NCI-H345 treated with DMSO at 0.1 percent for 48 hours (cell line): ENCODE measurements around the gene FILIP1L.

Source experiments
- DNase-seq: peaks from one replicate; lab custom pipeline; 2025; ENCODE audit not compliant: unreplicated experiment; lab: John Stamatoyannopoulos, UW

FILIP1L gene

GRCh38 chr3:99955773-99956562 lies 158.3 kb downstream of the FILIP1L start:
- no peak for DNase-seq

GRCh38 chr3:99954914-99955644 lies 159.2 kb downstream of the FILIP1L start:
- DNase-seq: no peak

GRCh38 chr3:99953596-99953995 lies 160.7 kb downstream of the FILIP1L start:
- DNase-seq: no peak

DNA sequence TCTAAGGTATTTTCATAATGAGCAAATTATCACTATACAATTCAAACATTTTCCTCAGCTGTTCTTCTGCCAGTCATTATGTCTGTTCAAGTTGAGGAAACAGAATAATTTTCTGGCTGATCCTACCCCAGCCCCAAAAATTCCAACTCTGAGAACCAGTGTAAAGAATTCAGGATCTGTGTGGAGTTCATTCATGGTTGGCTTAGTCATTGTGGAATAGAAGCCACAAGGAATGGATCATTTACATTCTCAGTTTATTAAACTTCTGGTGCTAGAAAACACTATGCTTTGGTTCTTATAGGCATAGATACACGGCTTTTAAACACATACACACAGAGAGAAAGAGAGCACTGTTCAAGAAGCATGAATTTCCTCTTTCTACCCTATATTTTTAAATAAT lies 162.0 kb downstream of the FILIP1L start:
- no peak for DNase-seq

DNA sequence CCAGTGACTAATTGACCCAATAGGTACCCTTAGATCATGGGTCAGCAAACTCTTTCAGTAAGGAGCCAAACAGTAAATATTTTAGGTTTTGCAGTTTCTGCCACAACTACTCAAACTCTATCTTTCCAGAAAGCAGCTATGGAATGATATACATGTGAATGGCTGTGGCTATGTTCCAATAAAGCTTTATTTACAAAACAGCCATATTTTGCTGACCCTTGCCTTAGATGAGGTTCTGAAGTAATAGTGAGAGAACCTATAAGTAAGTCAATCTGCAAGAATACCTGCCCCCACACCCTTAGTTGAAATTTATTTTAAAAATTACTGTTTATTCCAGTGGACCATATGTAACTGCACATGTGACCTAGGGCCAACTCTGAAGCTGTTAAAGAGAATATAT lies 162.6 kb downstream of the FILIP1L start:
- no peak for DNase-seq

DNA sequence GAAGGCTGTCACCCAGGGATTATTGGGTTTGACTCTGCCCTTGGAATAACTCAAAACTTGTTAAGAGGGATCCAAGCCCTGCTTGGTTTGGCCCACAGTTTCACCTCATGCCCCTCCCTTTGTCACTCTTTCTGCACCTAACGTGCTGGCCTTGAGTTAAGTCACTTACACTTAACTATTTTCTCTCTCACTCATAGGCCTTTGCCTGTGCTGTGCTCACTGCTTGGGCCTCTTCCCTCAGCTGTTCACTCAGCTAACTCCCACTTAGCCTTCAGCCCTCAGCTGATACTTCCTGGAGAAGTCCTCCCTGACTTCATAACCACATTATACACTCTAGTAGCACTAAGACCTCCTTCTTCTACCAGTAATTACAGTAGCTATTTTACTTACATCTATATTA lies 163.4 kb downstream of the FILIP1L start:
- DNase-seq: no peak

DNA sequence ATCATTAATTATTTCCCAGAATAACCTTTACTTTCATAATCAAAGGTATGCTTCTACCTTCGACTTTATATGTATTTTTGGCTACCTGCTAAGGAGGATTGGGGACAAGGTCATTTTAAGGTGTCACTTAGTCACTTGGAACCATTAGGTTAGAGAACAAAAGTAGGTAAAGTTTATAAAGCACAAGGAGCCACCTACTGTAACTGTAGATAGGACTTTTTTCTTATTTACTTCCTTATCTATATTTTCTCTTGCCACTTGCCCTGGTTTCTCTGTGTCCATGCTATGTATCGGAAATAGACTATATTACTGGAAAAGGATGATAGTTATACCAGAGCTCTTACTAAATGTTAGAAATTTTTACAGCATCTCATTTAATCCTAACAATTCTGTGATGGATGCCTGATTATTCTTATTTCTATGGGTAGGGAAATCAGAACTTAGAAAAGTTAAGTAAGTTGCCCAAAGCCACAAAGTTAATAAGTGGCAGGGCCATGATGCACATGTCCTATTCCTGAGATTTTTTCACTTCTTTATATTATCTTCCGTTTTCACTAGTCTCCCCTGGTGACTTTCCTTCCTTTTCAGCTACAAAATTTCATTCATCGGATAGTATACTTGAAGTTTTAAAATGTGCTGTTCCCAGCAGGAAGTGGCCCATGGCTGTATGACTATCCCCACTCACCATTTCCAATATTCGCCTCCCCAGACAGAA lies 164.2 kb downstream of the FILIP1L start:
- DNase-seq: no peak

- no peak for DNase-seq
Measured at GRCh38 chr3:99948467-99949089, 165.7 kb downstream of the FILIP1L start.

GRCh38 chr3:99947356-99947755 lies 166.9 kb downstream of the FILIP1L start:
- no peak for DNase-seq

DNA sequence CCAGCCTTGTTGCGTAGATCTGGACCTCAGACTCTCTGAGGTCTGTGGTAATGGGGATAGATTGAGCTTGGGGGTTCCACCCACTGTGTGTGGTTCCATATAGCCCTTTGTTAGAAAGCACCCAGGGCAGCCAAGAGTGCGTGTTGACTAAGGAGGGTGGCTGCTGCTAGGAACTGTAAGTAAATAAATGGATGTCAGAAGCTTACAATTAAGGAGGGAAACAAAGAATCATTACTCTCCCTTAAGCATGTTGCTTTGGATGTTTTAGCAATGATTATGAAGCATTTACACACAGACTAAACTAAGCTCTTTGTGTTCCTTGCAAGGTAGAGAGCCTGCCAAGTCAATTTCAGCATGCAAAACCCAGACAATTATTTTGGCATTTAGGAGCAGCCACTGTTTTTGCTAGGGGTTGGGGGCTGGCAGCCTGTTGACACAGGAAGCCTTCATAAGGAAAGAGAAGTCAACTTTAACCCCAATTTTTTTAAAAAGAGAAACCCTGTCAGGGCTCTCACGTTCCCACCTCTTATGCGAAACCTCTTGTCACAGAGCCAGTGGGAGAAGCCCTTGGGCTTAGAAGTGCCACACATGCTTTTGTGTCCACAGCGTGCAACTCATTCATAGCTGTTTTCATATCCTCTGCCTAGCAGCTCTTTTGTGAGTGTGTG lies 168.8 kb downstream of the FILIP1L start:
- no peak for DNase-seq

- DNase-seq: no peak
Measured at GRCh38 chr3:99943931-99944761, 170.2 kb downstream of the FILIP1L start.

- no peak for DNase-seq
Measured at GRCh38 chr3:99941211-99941610, 173.1 kb downstream of the FILIP1L start.

GRCh38 chr3:99940350-99940749 lies 174.0 kb downstream of the FILIP1L start:
- DNase-seq: no peak

GRCh38 chr3:99939876-99940275 lies 174.4 kb downstream of the FILIP1L start:
- DNase-seq: no peak

DNA sequence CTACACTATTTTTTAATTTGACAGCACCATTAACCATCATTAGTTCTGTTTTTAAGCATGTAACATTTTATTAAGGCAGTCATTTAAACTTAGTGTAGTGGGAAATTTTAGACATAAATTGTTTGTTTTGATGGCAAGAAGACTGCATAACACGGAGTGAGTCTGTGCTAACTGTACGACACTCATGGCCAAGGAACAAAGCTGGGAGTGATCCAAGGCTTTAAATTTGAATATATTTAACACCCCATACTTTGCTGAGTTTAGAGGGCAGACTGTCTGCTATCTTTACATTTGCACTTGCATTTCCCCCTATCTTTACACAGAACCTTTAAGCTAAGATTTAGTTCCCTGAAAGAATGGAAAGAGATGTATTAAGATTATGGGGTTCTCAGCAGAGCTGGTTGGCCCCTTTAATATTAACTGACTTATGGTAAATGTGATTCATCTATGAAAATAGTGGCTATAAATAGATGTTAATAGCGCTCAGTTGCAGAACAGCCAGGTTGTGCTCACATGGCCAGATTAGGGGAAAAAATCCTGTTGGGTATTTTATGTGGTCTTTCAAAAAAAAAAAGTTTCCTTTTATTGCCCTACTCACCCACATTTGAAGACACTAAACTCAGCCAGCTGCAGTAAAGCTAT lies 175.9 kb downstream of the FILIP1L start:
- DNase-seq: no peak

- no peak for DNase-seq
Measured at GRCh38 chr3:99934975-99935797, 179.1 kb downstream of the FILIP1L start.

DNA sequence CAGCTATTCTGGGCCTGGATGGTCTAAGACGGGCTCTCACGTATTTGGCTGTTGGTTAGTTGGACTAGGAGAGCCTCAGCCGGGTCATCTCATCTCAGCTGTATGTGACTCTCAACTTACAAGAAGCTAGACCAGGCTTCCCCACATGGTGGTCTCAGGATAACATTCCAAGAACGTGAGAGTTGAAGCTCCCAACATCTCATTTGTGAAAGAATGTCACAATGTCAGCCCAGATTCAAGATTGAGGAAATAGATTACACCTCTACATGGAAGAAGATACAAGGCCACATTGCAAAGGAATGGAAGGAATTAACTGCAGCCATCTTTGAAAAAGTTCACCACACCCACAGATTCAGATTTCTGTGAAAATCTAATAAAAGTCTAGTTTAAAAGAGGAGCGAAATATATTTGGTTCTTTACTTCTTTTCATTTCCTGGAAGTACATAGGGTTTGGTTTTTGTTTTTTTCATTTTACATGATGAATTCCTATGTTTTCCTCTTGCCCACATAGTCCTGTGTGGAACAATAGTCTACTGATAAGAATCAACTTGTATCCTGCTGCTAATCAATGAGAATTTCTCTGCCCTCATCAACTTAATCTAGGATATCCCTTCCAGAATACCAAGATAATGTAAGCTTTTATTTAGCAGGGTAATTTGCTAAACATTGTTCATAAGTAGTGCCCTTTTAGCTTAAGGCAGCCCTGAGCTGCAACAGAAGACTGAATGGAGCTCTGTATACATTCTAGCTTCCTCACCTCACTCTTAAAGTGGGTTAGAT lies 180.1 kb downstream of the FILIP1L start:
- DNase-seq: no peak

DNA sequence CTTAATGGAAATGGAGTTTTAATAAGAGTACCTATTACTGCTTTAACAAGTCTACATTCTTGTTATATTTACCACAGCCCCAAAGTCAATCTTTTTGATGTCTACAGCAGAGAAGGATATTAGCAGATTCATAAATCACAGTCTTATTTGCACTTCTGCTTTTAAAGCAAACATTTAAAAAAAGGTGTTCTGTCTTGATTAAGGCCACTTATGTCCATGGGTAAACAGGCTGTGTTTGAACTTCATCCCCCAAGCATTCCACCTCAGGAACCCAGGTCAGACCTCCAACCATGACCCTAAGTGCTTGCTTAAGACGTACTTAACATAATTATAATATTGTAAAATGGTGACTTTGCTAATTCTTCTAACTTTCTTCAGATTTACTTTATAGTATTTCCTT lies 183.2 kb downstream of the FILIP1L start:
- no peak for DNase-seq
